ENCODE results near the gene FAM174C. TPM values are rescaled to one million over a fixed set of nuclear protein-coding genes. Genes with fewer than 3 reads are reported as not detected.

The FAM174C gene
- total and polyA plus RNA-seq, 10 of the 15 experiments (the other 5 are each of a cell fraction or from before 2014, with no cell fraction given), result 0.89 to 94.6 (median 43.6) TPM

GRCh38 chr19:1227304-1228054 is 47.9 kb upstream of the FAM174C start (continued):
- TF ChIP-seq RB1 (IDR thresholded peaks at IDR 0.05; ENCODE audit: borderline replicate concordance) (no peak), CEBPB (IDR thresholded peaks at IDR 0.05; ENCODE audit: borderline replicate concordance in 1 of 2, low read depth in 2 of 2, low read length in 2 of 2) (no peak), RAD51 (IDR thresholded peaks at IDR 0.05) (no peak), NR2C1 (IDR thresholded peaks at IDR 0.05) (no peak), CBX3 (IDR thresholded peaks at IDR 0.05; ENCODE audit: borderline replicate concordance, low read depth) (no peak)

GRCh38 chr19:1228161-1228957 is 47.0 kb upstream of the FAM174C start:
- Histone ChIP-seq H3K9me3 (replicated peaks; ENCODE audit: control insufficient read depth, insufficient read depth, low read length) (no peaks in the 10 kb centered on the region), H3K9ac (ENCODE audit: control insufficient read depth, insufficient read depth, low read length) (no peak overlapping the region), H3K4me1 (ENCODE audit: control insufficient read depth, insufficient read depth, low read length) (no peaks in the 10 kb centered on the region), H3K79me2 (ENCODE audit: control insufficient read depth, insufficient read depth, low read length) (no peaks in the 10 kb centered on the region), H4K20me1 (ENCODE audit: control insufficient read depth, insufficient read depth) (no peaks in the 10 kb centered on the region), H3K27me3 (replicated peaks in 1 of 2; ENCODE audit: control insufficient read depth in 2 of 2, insufficient read depth in 2 of 2, low read length in 1 of 2) (no peaks in the 10 kb centered on the region), H3K27ac (ENCODE audit: control insufficient read depth, insufficient read depth) (no peak overlapping the region), H3K4me2 (ENCODE audit: control insufficient read depth, insufficient read depth) (no peak overlapping the region), H2AFZ (ENCODE audit: control insufficient read depth, low read depth, low read length) (no peak overlapping the region), H3K4me3 (no peak overlapping the region), H3K36me3 (ENCODE audit: control insufficient read depth in 2 of 2, insufficient read depth in 2 of 2, low read length in 1 of 2) (peaks cover 0 to 3% of the 10 kb centered on the region in 2 experiments; a peak in 2 of 4 replicates)
- FAIRE-seq, result no peak
- ChIA-PET RAD21 (ENCODE audit: unreplicated experiment) (no interaction called here), CTCF (no interaction called here), POLR2A (no interaction called here), SMC1A (ENCODE audit: uncharacterized antibody, unreplicated experiment) (no interaction called here)
- DNase-seq (ENCODE audit: low read depth, low spot score), result no peak
- ATAC-seq, result no peak
- in situ Hi-C loops (cut with MboI), result no loop called here
- 97% methylated on average over 74 of the region's 100 CpGs for whole genome bisulfite sequencing (ENCODE audit: insufficient coverage, insufficient replicate concordance, low lambda C conversion rate, missing lambda C conversion rate)
- no TSS peak for BruUV-seq (replicated peaks)
- TF ChIP-seq YY1 (IDR thresholded peaks at IDR 0.05; ENCODE audit: low read depth, low read length) (no peak), ELK1 (IDR thresholded peaks at IDR 0.05; ENCODE audit: low read depth, low read length) (no peak), CUX1 (IDR thresholded peaks at IDR 0.05; ENCODE audit: insufficient replicate concordance, low read depth, low read length) (no peak), RBBP5 (conservative IDR thresholded peaks at IDR 0.05) (no peak)
- intact Hi-C loops (cut with micrococcal nuclease; ENCODE audit: unreplicated experiment), result no loop called here

Measured in GM12878 (cell line).